OCI-LY7 (cell line): Measurements from ENCODE around the gene RNF157. TPM values are rescaled to one million over a fixed set of nuclear protein-coding genes. Genes with fewer than 3 reads are reported as not detected.

Source experiments
- BruUV-seq: library from RNA; stranded (reverse); fragments of 400-500 nt; replicated peaks from 2 replicates; lab custom pipeline; 2021; lab: Mats Ljungman, UMichigan
- CTCF ChIA-PET: fragments of 300-600 bp; sonication (Branson Sonifier 250); formaldehyde crosslinking; loops from one replicate; lab custom pipeline; 2022; ENCODE audit warnings: antibody characterized with exemption; ENCODE audit not compliant: unreplicated experiment; lab: Charles Lee
- POLR2A ChIA-PET: fragments of 300-600 bp; sonication (Branson Sonifier 250); formaldehyde crosslinking; loops from one replicate; lab custom pipeline; 2022; ENCODE audit warnings: antibody characterized with exemption; lab: Charles Lee
- DNase-seq: peaks from one replicate; pipeline ENCODE4 v3.0.0-alpha.2; 2015; ENCODE audit warnings: low spot score
- H2AFZ ChIP-seq: fragments of 200-600 bp; sonication (generic), shearing (Covaris generic); 2 replicates; pipeline ENCODE4 v1.6.1; 2014; ENCODE audit warnings: mild to moderate bottlenecking, antibody characterized with exemption, low read length, moderate library complexity
- H3K27ac ChIP-seq: fragments of 200-600 bp; sonication (generic); 2 replicates; pipeline ENCODE4 v1.5.1; 2014; ENCODE audit warnings: mixed run types, low read depth, mild to moderate bottlenecking, moderate library complexity, low read length, inconsistent platforms; ENCODE audit not compliant: poor library complexity, severe bottlenecking
- H3K36me3 ChIP-seq: fragments of 200-600 bp; sonication (generic); 2 replicates; pipeline ENCODE4 v1.6.1; 2014; ENCODE audit warnings: mild to moderate bottlenecking, antibody characterized with exemption, low read length, moderate library complexity, mixed read lengths; ENCODE audit not compliant: insufficient read depth
- H3K4me1 ChIP-seq: fragments of 200-600 bp; sonication (generic); 2 replicates; pipeline ENCODE4 v1.5.1; 2014; ENCODE audit warnings: mild to moderate bottlenecking, low read length; ENCODE audit not compliant: insufficient read depth, poor library complexity, severe bottlenecking
- H3K4me2 ChIP-seq: fragments of 200-600 bp; sonication (generic); 2 replicates; pipeline ENCODE4 v1.6.1; 2014; ENCODE audit warnings: mild to moderate bottlenecking, low read length
- H3K4me3 ChIP-seq: fragments of 200-600 bp; sonication (generic); 2 replicates; pipeline ENCODE4 v1.5.1; 2014; ENCODE audit warnings: mild to moderate bottlenecking, low read depth, low read length; ENCODE audit not compliant: poor library complexity, severe bottlenecking
- H3K79me2 ChIP-seq: fragments of 200-600 bp; sonication (generic); 2 replicates; pipeline ENCODE4 v1.6.1; 2016; ENCODE audit warnings: low read depth, mild to moderate bottlenecking, low read length, moderate library complexity, mixed read lengths; ENCODE audit not compliant: insufficient read depth
- H3K9me2 ChIP-seq: fragments of 200-600 bp; sonication (generic); 2 replicates; pipeline ENCODE4 v1.6.1; 2016; ENCODE audit warnings: mild to moderate bottlenecking, low read length, mixed read lengths; ENCODE audit not compliant: insufficient read depth
- H3K9me3 ChIP-seq: fragments of 200-600 bp; sonication (generic); 2 replicates; pipeline ENCODE4 v1.6.1; 2014; ENCODE audit warnings: mild to moderate bottlenecking, mixed run types, low read length, mixed read lengths
- H4K20me1 ChIP-seq: fragments of 200-600 bp; sonication (generic); 2 replicates; pipeline ENCODE4 v1.6.1; 2014; ENCODE audit warnings: mild to moderate bottlenecking, antibody characterized with exemption, low read length, moderate library complexity, mixed read lengths; ENCODE audit not compliant: insufficient read depth
- EZH2phosphoT487 ChIP-seq: fragments of 200-600 bp; sonication (generic); IDR thresholded peaks from 2 replicates; pipeline ENCODE4 v1.6.1; 2018; ENCODE audit warnings: low read depth, borderline replicate concordance, mild to moderate bottlenecking, mixed run types, antibody characterized with exemption, low read length, moderate library complexity, mixed read lengths
- intact Hi-C: fragments of 100-400 bp; cut with micrococcal nuclease; formaldehyde crosslinking; loops from one replicate; pipeline ENCODE4 v1.10.0; 2022; ENCODE audit not compliant: unreplicated experiment
- total RNA-seq, 2 experiments: library from RNA; depleted of rRNA in 1 of 2; stranded (reverse); fragments of >200 nt in 1 of 2; shearing (Covaris generic) in 1 of 2; gene quantifications; 2 replicates each; pipeline ENCODE4 v1.2.3, GENCODE V29; 2014 to 2022
- TF ChIP-seq, protein P1 (sequence below): fragments of 200-600 bp; sonication (generic); conservative IDR thresholded peaks from 2 replicates; pipeline ENCODE4 v1.5.1; 2014; ENCODE audit warnings: mild to moderate bottlenecking, antibody characterized with exemption, low read length, moderate library complexity, mixed read lengths

RNF157 gene
- total RNA-seq, 2 experiments from 2014 or later: 0.28 to 1.3 TPM

DNA sequence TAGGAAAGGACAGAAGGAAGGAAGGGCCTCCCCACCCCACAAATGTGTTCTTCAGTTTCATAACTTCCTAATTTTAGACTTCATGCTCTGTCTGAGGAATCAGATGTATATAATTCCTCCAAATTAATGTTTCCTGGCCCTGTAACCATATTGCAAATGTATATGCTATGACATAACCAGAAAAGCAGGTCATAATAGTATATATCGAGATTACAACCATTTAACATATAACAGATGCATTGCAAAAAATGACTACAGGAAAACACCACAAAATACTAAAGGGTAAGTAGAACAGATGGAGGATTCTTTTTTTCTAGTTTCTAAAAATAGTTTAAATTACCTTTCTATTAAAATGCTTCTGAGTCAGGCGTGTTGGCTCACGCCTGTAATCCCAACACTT, 133.6 kb downstream of the RNF157 start:
- Histone ChIP-seq H3K27ac (no peak overlapping the region), H3K4me3 (no peak overlapping the region), H3K9me2 (no peaks in the 10 kb centered on the region), H3K4me1 (peaks cover 29% of the 10 kb centered on the region), H4K20me1 (no peaks in the 10 kb centered on the region), H3K79me2 (peaks cover 10% of the 10 kb centered on the region; the same call in 1 of the 2 replicates), H2AFZ (peak overlapping the region; percentile 65), H3K36me3 (peaks cover 5% of the 10 kb centered on the region), H3K9me3 (no peaks in the 10 kb centered on the region), H3K4me2 (peak overlapping the region; percentile 2; the same call in 1 of the 2 replicates)
- TF ChIP-seq EZH2phosphoT487: no peak
- TF ChIP-seq, protein P1, sequence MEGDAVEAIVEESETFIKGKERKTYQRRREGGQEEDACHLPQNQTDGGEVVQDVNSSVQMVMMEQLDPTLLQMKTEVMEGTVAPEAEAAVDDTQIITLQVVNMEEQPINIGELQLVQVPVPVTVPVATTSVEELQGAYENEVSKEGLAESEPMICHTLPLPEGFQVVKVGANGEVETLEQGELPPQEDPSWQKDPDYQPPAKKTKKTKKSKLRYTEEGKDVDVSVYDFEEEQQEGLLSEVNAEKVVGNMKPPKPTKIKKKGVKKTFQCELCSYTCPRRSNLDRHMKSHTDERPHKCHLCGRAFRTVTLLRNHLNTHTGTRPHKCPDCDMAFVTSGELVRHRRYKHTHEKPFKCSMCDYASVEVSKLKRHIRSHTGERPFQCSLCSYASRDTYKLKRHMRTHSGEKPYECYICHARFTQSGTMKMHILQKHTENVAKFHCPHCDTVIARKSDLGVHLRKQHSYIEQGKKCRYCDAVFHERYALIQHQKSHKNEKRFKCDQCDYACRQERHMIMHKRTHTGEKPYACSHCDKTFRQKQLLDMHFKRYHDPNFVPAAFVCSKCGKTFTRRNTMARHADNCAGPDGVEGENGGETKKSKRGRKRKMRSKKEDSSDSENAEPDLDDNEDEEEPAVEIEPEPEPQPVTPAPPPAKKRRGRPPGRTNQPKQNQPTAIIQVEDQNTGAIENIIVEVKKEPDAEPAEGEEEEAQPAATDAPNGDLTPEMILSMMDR: no peak
- intact Hi-C loops: loop anchor here (1.0 to 10.0 kb wide), 2 partner anchors 92 to 202 kb away; partner anchors contain the start of gene MRPL38
- no TSS peak for BruUV-seq
- POLR2A ChIA-PET: interaction anchor here (0.6 to 1.4 kb wide), 4 partner anchors 36 to 317 kb away, joined by 3 to 5 read pairs (median 3); no protein-coding TSS in a partner anchor
- CTCF ChIA-PET: interaction anchor here (1.2 to 1.5 kb wide), 2 partner anchors 76 to 93 kb away, joined by 4 to 7 read pairs; no protein-coding TSS in a partner anchor
- no peak for DNase-seq

DNA sequence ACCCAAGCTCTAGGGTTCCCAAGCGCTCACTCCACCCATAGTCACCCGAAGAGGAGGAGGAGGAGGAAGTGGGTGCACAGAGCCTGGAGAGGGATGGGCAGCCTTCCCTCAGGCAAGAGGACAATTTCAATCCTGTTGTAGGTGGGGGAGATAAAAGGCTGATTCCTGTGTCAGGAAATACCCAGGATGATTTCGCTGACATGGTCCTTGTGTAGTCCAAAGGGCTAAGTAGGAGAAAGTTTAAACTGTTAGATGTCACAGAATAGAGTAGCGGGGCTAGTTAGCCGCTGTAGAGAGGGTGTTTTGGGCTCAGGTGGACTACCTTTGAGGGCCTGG, 135.4 kb downstream of the RNF157 start:
- no peaks in the 10 kb centered on the region for H4K20me1 ChIP-seq
- peaks cover 10% of the 10 kb centered on the region; the same call in 1 of the 2 replicates for H3K79me2 ChIP-seq
- H3K9me3 ChIP-seq: no peaks in the 10 kb centered on the region
- CTCF ChIA-PET: interaction anchor here (0.5 to 1.6 kb wide), 3 partner anchors 87 to 480 kb away, joined by 3 to 6 read pairs (median 5); no protein-coding TSS in a partner anchor
- H3K9me2 ChIP-seq: no peaks in the 10 kb centered on the region
- H3K4me2 ChIP-seq: no peak overlapping the region
- BruUV-seq: no TSS peak
- DNase-seq: no peak
- peaks cover 20% of the 10 kb centered on the region for H3K36me3 ChIP-seq
- no peak overlapping the region for H3K4me3 ChIP-seq
- no peak overlapping the region for H3K27ac ChIP-seq
- POLR2A ChIA-PET: interaction anchor here (1.5 to 2.5 kb wide), 2 partner anchors 74 to 250 kb away, joined by 3 to 12 read pairs; no protein-coding TSS in a partner anchor
- intact Hi-C loops: loop anchor here (10.0 kb wide), 1 partner anchor 200 kb away; the partner anchor contains the start of gene MRPL38
- no peak overlapping the region for H2AFZ ChIP-seq
- H3K4me1 ChIP-seq: peaks cover 29% of the 10 kb centered on the region
- no peak for TF ChIP-seq EZH2phosphoT487
- TF ChIP-seq, protein P1: no peak
